ENCODE results near the gene GAK.

DNA sequence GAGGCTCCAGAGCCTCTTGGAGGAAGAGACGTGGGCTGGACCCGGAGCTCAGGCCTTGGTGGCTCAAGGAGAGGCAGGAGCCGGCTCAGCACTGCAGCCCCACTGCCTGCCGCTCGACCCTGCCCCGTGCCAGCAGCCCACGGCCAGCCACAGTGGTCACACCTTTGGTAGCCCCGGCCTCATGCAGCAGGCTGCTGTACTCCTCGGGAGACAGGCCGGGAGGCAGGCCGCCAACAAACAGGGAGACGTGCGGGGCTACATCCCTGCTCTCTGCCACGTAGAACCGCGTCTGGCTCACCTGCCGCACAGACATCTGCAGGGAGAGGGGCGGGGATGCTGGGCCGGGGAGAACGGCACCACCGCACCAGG, 33.6 kb upstream of the GAK start:
- TF ChIP-seq, protein P1, sequence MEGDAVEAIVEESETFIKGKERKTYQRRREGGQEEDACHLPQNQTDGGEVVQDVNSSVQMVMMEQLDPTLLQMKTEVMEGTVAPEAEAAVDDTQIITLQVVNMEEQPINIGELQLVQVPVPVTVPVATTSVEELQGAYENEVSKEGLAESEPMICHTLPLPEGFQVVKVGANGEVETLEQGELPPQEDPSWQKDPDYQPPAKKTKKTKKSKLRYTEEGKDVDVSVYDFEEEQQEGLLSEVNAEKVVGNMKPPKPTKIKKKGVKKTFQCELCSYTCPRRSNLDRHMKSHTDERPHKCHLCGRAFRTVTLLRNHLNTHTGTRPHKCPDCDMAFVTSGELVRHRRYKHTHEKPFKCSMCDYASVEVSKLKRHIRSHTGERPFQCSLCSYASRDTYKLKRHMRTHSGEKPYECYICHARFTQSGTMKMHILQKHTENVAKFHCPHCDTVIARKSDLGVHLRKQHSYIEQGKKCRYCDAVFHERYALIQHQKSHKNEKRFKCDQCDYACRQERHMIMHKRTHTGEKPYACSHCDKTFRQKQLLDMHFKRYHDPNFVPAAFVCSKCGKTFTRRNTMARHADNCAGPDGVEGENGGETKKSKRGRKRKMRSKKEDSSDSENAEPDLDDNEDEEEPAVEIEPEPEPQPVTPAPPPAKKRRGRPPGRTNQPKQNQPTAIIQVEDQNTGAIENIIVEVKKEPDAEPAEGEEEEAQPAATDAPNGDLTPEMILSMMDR (conservative IDR thresholded peaks at IDR 0.05; ENCODE audit: low read depth, low read length): no peak
- TF ChIP-seq EZH2 (IDR thresholded peaks at IDR 0.05; ENCODE audit: low read length, unreplicated experiment): no peak
